CD14-positive monocyte (primary cell): ENCODE results near the gene FBXL12. TPM values are rescaled to one million over a fixed set of nuclear protein-coding genes. Genes with fewer than 3 reads are reported as not detected.
A peak's percentile ranks its signal among the peaks of the same experiment; 100 is the strongest.

Experiments
- DNase-seq, 3 donors: peaks; one replicate each; pipeline ENCODE4 v3.0.0-alpha.2; 2011 to 2022
- H2AFZ ChIP-seq: 2 replicates; pipeline ENCODE4 v1.6.0; 2012; ENCODE audit warnings: mild to moderate bottlenecking, low read depth, low read length, inconsistent platforms; ENCODE audit not compliant: insufficient read depth, poor library complexity, severe bottlenecking
- H3K27ac ChIP-seq, 2 donors: 1 replicate in 1 of 2; 2 replicates in 1 of 2; pipeline ENCODE4 v1.5.1; 2012 to 2013; ENCODE audit warnings: low read length in 2 of 2, control low read depth in 1 of 2, inconsistent platforms in 1 of 2, low read depth in 1 of 2, mild to moderate bottlenecking in 1 of 2
- H3K27me3 ChIP-seq, 2 donors: one replicate each; pipeline versions ENCODE4 v1.6.0 to v1.6.1; 2011 to 2013; ENCODE audit warnings: low read length in 2 of 2; ENCODE audit not compliant: control insufficient read depth in 2 of 2, insufficient read depth in 2 of 2
- H3K36me3 ChIP-seq, 2 donors: replicated peaks in 1 of 2; 1 replicate in 1 of 2; 2 replicates in 1 of 2; pipeline versions ENCODE4 v1.5.1 to v1.6.1; 2012 to 2013; ENCODE audit warnings: low read length in 2 of 2, control low read depth in 1 of 2, inconsistent platforms in 1 of 2, mild to moderate bottlenecking in 1 of 2; ENCODE audit not compliant: insufficient read depth in 2 of 2, control insufficient read depth in 1 of 2
- H3K4me1 ChIP-seq, 2 donors: 1 replicate in 1 of 2; 2 replicates in 1 of 2; pipeline versions ENCODE4 v1.5.1 to v1.6.1; 2012 to 2013; ENCODE audit warnings: low read length in 2 of 2, control low read depth in 1 of 2, inconsistent platforms in 1 of 2, mild to moderate bottlenecking in 1 of 2, moderate library complexity in 1 of 2; ENCODE audit not compliant: insufficient read depth in 2 of 2, control insufficient read depth in 1 of 2
- H3K4me2 ChIP-seq: replicated peaks from 2 replicates; pipeline ENCODE3; 2012; ENCODE audit warnings: low read length, moderate library complexity, mild to moderate bottlenecking; ENCODE audit not compliant: poor library complexity, severe bottlenecking; ENCODE audit errors: extremely low read depth
- H3K4me3 ChIP-seq, 3 experiments: fragments of 200-600 bp in 1 of 3; sonication (generic) in 1 of 3; replicated peaks in 1 of 3; 1 replicate in 2 of 3; 2 replicates in 1 of 3; pipeline ENCODE4 v1.5.1; 2011 to 2013; ENCODE audit warnings: low read length in 3 of 3, mild to moderate bottlenecking in 3 of 3, control low read depth in 2 of 3, low read depth in 2 of 3, inconsistent platforms in 1 of 3, moderate library complexity in 1 of 3
- H3K79me2 ChIP-seq: 2 replicates; pipeline ENCODE4 v1.6.0; 2012; ENCODE audit warnings: mild to moderate bottlenecking, control low read depth, inconsistent platforms, low read length, moderate library complexity; ENCODE audit not compliant: insufficient read depth
- H3K9ac ChIP-seq: 2 replicates; pipeline ENCODE4 v1.6.0; 2017; ENCODE audit warnings: low read length, mild to moderate bottlenecking; ENCODE audit not compliant: insufficient read depth, poor library complexity, severe bottlenecking
- H3K9me3 ChIP-seq, 2 donors: replicated peaks in 1 of 2; 1 replicate in 1 of 2; 2 replicates in 1 of 2; pipeline versions ENCODE4 v1.5.1 to v1.6.1; 2012 to 2013; ENCODE audit warnings: low read length in 2 of 2, control low read depth in 1 of 2; ENCODE audit not compliant: control insufficient read depth in 1 of 2, insufficient read depth in 1 of 2
- H4K20me1 ChIP-seq: 2 replicates; pipeline ENCODE4 v1.6.0; 2012; ENCODE audit warnings: mild to moderate bottlenecking, low read length, control low read depth, moderate library complexity; ENCODE audit not compliant: insufficient read depth
- H3K27ac Mint-ChIP-seq, 7 donors: one replicate each; pipeline ENCODE4 v1.8.0; 2020; ENCODE audit warnings: mild to moderate bottlenecking in 7 of 7, mixed read lengths in 7 of 7, moderate library complexity in 6 of 7, inconsistent platforms in 2 of 7
- H3K27me3 Mint-ChIP-seq, 3 donors: one replicate each; pipeline ENCODE4 v1.8.0; 2021 to 2022; ENCODE audit warnings: low read depth in 3 of 3, mild to moderate bottlenecking in 3 of 3, mixed read lengths in 3 of 3, moderate library complexity in 3 of 3, inconsistent platforms in 1 of 3
- H3K36me3 Mint-ChIP-seq, 2 donors: one replicate each; pipeline ENCODE4 v1.8.0; 2020; ENCODE audit warnings: mixed read lengths in 2 of 2, inconsistent platforms in 1 of 2, mild to moderate bottlenecking in 1 of 2
- H3K4me1 Mint-ChIP-seq: one replicate; pipeline ENCODE4 v1.8.0; 2020; ENCODE audit warnings: mild to moderate bottlenecking, mixed read lengths
- H3K4me3 Mint-ChIP-seq, 2 donors: one replicate each; pipeline ENCODE4 v1.8.0; 2020; ENCODE audit warnings: mild to moderate bottlenecking in 2 of 2, mixed read lengths in 2 of 2, moderate library complexity in 1 of 2
- H3K9me3 Mint-ChIP-seq, 7 donors: one replicate each; pipeline ENCODE4 v1.8.0; 2020 to 2022; ENCODE audit warnings: mixed read lengths in 7 of 7, mild to moderate bottlenecking in 6 of 7, moderate library complexity in 6 of 7, inconsistent platforms in 2 of 7
- WGBS: methylation state at CpG from one replicate; pipeline ENCODE4 v1.1.5; 2013; ENCODE audit warnings: missing lambda C conversion rate; ENCODE audit not compliant: insufficient coverage; 5-methylcytosine and 5-hydroxymethylcytosine counted together
- intact Hi-C, 2 donors: fragments of 100-400 bp; cut with micrococcal nuclease; formaldehyde crosslinking; loops; one replicate each; pipeline versions ENCODE4 v1.15.0 to v1.15.1; 2023
- polyA plus RNA-seq, 3 donors: library from polyadenylated mRNA; depleted of rRNA in 1 of 3; unstranded in 2 of 3; stranded (reverse) in 1 of 3; fragments of 300-500 nt in 2 of 3; fragments of >200 nt in 1 of 3; fragmentation: Illumina TruSeq in 2 of 3; gene quantifications; 1 replicate in 2 of 3; 2 replicates in 1 of 3; pipeline ENCODE4 v1.2.3, GENCODE V29; 2012 to 2021
- TF ChIP-seq, protein P1 (sequence below): fragments of 200-600 bp; IDR thresholded peaks from one replicate; pipeline ENCODE4 v1.8.0; 2022; ENCODE audit warnings: antibody characterized with exemption, mild to moderate bottlenecking

The FBXL12 gene
- polyA plus RNA-seq, 3 donors = 6.6 to 49.8 (median 8.1) TPM

DNA sequence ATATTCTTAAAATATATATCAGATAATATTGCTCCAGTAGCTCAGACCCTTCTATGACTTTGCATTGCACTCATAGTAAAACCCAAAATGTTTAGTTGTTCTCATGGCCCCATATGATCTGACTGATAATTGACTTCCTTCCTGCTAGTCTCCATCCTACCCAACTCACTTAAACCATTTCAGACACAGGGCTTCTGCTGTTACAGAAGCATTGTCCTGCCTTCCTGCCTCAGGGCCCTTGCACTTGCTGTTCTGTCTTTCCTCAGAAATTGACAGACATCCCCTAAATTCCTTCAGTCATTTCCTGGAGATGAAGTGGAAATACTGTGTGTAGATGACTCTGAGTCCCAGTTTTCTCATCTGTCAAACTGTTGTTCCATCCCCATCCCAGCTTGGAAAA lies 19.7 kb downstream of the FBXL12 start:
- H3K36me3 ChIP-seq = no peaks in the 10 kb centered on the region
- H3K27me3 Mint-ChIP-seq = no peaks in the 10 kb centered on the region
- H2AFZ ChIP-seq = no peak overlapping the region
- H3K9me3 ChIP-seq = no peaks in the 10 kb centered on the region
- H3K9me3 Mint-ChIP-seq = peaks cover 0 to 2% (median 0%) of the 10 kb centered on the region in 7 donors
- TF ChIP-seq, protein P1, sequence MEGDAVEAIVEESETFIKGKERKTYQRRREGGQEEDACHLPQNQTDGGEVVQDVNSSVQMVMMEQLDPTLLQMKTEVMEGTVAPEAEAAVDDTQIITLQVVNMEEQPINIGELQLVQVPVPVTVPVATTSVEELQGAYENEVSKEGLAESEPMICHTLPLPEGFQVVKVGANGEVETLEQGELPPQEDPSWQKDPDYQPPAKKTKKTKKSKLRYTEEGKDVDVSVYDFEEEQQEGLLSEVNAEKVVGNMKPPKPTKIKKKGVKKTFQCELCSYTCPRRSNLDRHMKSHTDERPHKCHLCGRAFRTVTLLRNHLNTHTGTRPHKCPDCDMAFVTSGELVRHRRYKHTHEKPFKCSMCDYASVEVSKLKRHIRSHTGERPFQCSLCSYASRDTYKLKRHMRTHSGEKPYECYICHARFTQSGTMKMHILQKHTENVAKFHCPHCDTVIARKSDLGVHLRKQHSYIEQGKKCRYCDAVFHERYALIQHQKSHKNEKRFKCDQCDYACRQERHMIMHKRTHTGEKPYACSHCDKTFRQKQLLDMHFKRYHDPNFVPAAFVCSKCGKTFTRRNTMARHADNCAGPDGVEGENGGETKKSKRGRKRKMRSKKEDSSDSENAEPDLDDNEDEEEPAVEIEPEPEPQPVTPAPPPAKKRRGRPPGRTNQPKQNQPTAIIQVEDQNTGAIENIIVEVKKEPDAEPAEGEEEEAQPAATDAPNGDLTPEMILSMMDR = no peak
- H3K79me2 ChIP-seq = no peaks in the 10 kb centered on the region
- H3K36me3 Mint-ChIP-seq = peaks cover under 1 to 10% of the 10 kb centered on the region in 2 donors
- intact Hi-C loops = loop anchor here (5.0 to 10.0 kb wide), 6 partner anchors 484 to 964 kb away; partner anchors contain the start of genes MBD3L1 (in 1 of the 2), ZNF317 (in 1 of the 2) and ZNF558 (in 1 of the 2)
- no peak overlapping the region for H3K9ac ChIP-seq
- no peak overlapping the region for H3K4me2 ChIP-seq
- H4K20me1 ChIP-seq = no peaks in the 10 kb centered on the region
- no peak overlapping the region for H3K27ac Mint-ChIP-seq
- DNase-seq = no peak
- H3K4me1 Mint-ChIP-seq = peaks cover 27% of the 10 kb centered on the region
- no peak overlapping the region for H3K4me3 ChIP-seq
- H3K27ac ChIP-seq = no peak overlapping the region
- H3K27me3 ChIP-seq = no peaks in the 10 kb centered on the region
- H3K4me3 Mint-ChIP-seq = no peak overlapping the region
- peaks cover 22 to 27% of the 10 kb centered on the region in 2 donors for H3K4me1 ChIP-seq

DNA sequence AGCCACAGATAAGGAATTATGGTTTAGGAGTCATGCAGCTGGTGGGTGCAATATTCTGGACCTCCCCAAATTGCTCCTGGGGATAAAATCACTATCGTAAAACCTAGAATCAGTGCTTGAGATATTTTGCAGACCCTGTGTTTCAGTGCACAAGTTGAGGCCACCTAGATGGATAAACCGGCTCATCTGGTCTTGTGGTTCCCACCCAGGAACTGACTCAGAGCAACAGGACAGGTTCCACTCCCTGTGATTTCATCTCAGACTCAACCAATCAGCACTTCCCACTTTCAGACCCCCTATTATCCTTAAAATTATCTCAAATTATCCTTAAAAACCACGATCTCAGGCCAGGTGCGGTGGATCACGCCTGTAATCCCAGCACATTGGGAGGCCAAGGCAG lies 21.0 kb downstream of the FBXL12 start:
- H3K27me3 ChIP-seq = no peaks in the 10 kb centered on the region
- TF ChIP-seq, protein P1 = no peak
- peak overlapping the region in 1 of 2 donors; percentile 26 for H3K27ac ChIP-seq
- no peak overlapping the region for H3K4me3 Mint-ChIP-seq
- H2AFZ ChIP-seq = no peak overlapping the region
- peaks cover 26 to 35% of the 10 kb centered on the region in 2 donors for H3K4me1 ChIP-seq
- no peak overlapping the region for H3K9ac ChIP-seq
- H3K9me3 Mint-ChIP-seq = peaks cover 0 to 2% (median 0%) of the 10 kb centered on the region in 7 donors
- peaks cover 31% of the 10 kb centered on the region for H3K4me1 Mint-ChIP-seq
- no peak overlapping the region for H3K4me2 ChIP-seq
- no peaks in the 10 kb centered on the region for H3K9me3 ChIP-seq
- H3K4me3 ChIP-seq = no peak overlapping the region
- H3K36me3 Mint-ChIP-seq = peaks cover 0 to 6% of the 10 kb centered on the region in 2 donors
- H3K79me2 ChIP-seq = no peaks in the 10 kb centered on the region
- H3K27me3 Mint-ChIP-seq = no peaks in the 10 kb centered on the region
- peak overlapping the region in 3 of 7 donors; percentile 21 to 78 (median 54) for H3K27ac Mint-ChIP-seq
- DNase-seq = no peak
- 78% methylated on average over 5 of the region's 5 CpGs for WGBS
- H4K20me1 ChIP-seq = no peaks in the 10 kb centered on the region
- intact Hi-C loops = loop anchor here (2.0 to 10.0 kb wide), 7 partner anchors 211 to 963 kb away; partner anchors contain the start of genes MBD3L1 (in 1 of the 2), ZNF317 (in 1 of the 2) and ZNF558 (in 1 of the 2)
- H3K36me3 ChIP-seq = no peaks in the 10 kb centered on the region
